Stimulated activated CD4-positive, alpha-beta T cell treated with anti-CD3 and anti-CD28 coated beads, Interleukin-12 subunit alpha, Interleukin-12 subunit beta, amount 100 ng/mL, for 4 hours (primary cell): ENCODE results near the gene UGP2.
"Not testable (repeated sequence)": the region's sequence is repeated elsewhere in the genome, so short reads cannot be mapped to it uniquely, and the experiment has no call there.

Experiments used
- DNase-seq: peaks from one replicate; pipeline ENCODE4 v3.0.0-alpha.2; 2020

Gene UGP2

GRCh38 chr2:63898839-63899238, 57.1 kb downstream of the UGP2 start:
- DNase-seq: no peak

- no peak for DNase-seq
These were observed 57.9 kb downstream of the UGP2 start for GRCh38 chr2:63899639-63900038.

GRCh38 chr2:63902149-63902548, 60.5 kb downstream of the UGP2 start:
- no peak for DNase-seq

GRCh38 chr2:63903003-63903402, 61.3 kb downstream of the UGP2 start:
- DNase-seq: no peak

- no peak for DNase-seq
These were observed 72.6 kb downstream of the UGP2 start for GRCh38 chr2:63914311-63914710.

- no peak for DNase-seq
These were observed 85.1 kb downstream of the UGP2 start for GRCh38 chr2:63926815-63927214.

GRCh38 chr2:63932104-63932503, 90.4 kb downstream of the UGP2 start:
- not testable (repeated sequence) for DNase-seq
